GM18508 (cell line): ENCODE measurements around the gene EYS.
"Not testable (repeated sequence)": the region's sequence is repeated elsewhere in the genome, so short reads cannot be mapped to it uniquely, and the experiment has no call there.

Experiments used
- ATAC-seq: cut with Tn5 transposase; IDR thresholded peaks from one replicate; pipeline ENCODE4 v1.9.1; 2021; ENCODE audit warnings: moderate number of reproducible peaks; ENCODE audit not compliant: insufficient read depth, unreplicated experiment

Gene EYS

GRCh38 chr6:65483652-65484051 lies 223.4 kb downstream of the EYS start:
- ATAC-seq: not testable (repeated sequence)

- no peak for ATAC-seq
Observed at GRCh38 chr6:65469650-65470049, 237.4 kb downstream of the EYS start.

- ATAC-seq: no peak
Observed at GRCh38 chr6:65468307-65468706, 238.7 kb downstream of the EYS start.

- no peak for ATAC-seq
Observed at GRCh38 chr6:65461121-65461520, 245.9 kb downstream of the EYS start.

GRCh38 chr6:65452333-65452732 lies 254.7 kb downstream of the EYS start:
- ATAC-seq: no peak

- ATAC-seq: no peak
Observed at GRCh38 chr6:65450451-65450850, 256.6 kb downstream of the EYS start.

GRCh38 chr6:65449926-65450325 lies 257.1 kb downstream of the EYS start:
- no peak for ATAC-seq

- no peak for ATAC-seq
Observed at GRCh38 chr6:65448866-65449265, 258.2 kb downstream of the EYS start.

GRCh38 chr6:65436281-65436680 lies 270.7 kb downstream of the EYS start:
- no peak for ATAC-seq

GRCh38 chr6:65416621-65417020 lies 290.4 kb downstream of the EYS start:
- ATAC-seq: no peak

GRCh38 chr6:65410309-65410708 lies 296.7 kb downstream of the EYS start:
- no peak for ATAC-seq

- no peak for ATAC-seq
Observed at GRCh38 chr6:65402564-65402963, 304.5 kb downstream of the EYS start.

- no peak for ATAC-seq
Observed at GRCh38 chr6:65399355-65400084, 307.5 kb downstream of the EYS start.

GRCh38 chr6:65398851-65399250 lies 308.2 kb downstream of the EYS start:
- ATAC-seq: no peak

- no peak for ATAC-seq
Observed at GRCh38 chr6:65350530-65350929, 356.5 kb downstream of the EYS start.

GRCh38 chr6:65302655-65303054 lies 404.4 kb downstream of the EYS start:
- ATAC-seq: not testable (repeated sequence)

GRCh38 chr6:65299236-65299635 lies 407.8 kb downstream of the EYS start:
- ATAC-seq: no peak

GRCh38 chr6:65295812-65296211 lies 411.2 kb downstream of the EYS start:
- ATAC-seq: no peak

- ATAC-seq: no peak
Observed at GRCh38 chr6:65289491-65289890, 417.5 kb downstream of the EYS start.

- ATAC-seq: no peak
Observed at GRCh38 chr6:65285275-65285674, 421.8 kb downstream of the EYS start.

GRCh38 chr6:65280060-65280459 lies 427.0 kb downstream of the EYS start:
- ATAC-seq: no peak

GRCh38 chr6:65262241-65262640 lies 444.8 kb downstream of the EYS start:
- ATAC-seq: no peak

- ATAC-seq: no peak
Observed at GRCh38 chr6:65259982-65260381, 447.0 kb downstream of the EYS start.
